Neural progenitor cell (in vitro differentiated cells): ENCODE data around the gene CCNY. TPM values are rescaled to one million over a fixed set of nuclear protein-coding genes. Genes with fewer than 3 reads are reported as not detected.

Source experiments
- DNase-seq: peaks from one replicate; pipeline ENCODE4 v3.0.0-alpha.2; 2016; ENCODE audit warnings: low spot score
- H2AFZ ChIP-seq: fragments of 200-600 bp; sonication (generic); replicated peaks from 2 replicates; pipeline ENCODE4 v1.6.1; 2016; ENCODE audit warnings: antibody characterized with exemption
- H3F3A ChIP-seq: fragments of 200-600 bp; sonication (generic); 2 replicates; pipeline ENCODE4 v1.6.1; 2016; ENCODE audit warnings: antibody characterized with exemption, low read depth
- H3K27ac ChIP-seq: fragments of 200-600 bp; sonication (generic); 2 replicates; pipeline ENCODE4 v1.5.1; 2016; ENCODE audit warnings: mild to moderate bottlenecking
- H3K27me3 ChIP-seq: fragments of 200-600 bp; sonication (generic); 2 replicates; pipeline ENCODE4 v1.6.1; 2016; ENCODE audit warnings: mild to moderate bottlenecking, moderate library complexity
- H3K36me3 ChIP-seq: fragments of 200-600 bp; sonication (generic); 2 replicates; pipeline ENCODE4 v1.5.1; 2016
- H3K4me1 ChIP-seq: fragments of 200-600 bp; sonication (generic); 2 replicates; pipeline ENCODE4 v1.6.1; 2016; ENCODE audit warnings: mixed run types
- H3K4me2 ChIP-seq: fragments of 200-600 bp; sonication (generic); 2 replicates; pipeline ENCODE4 v1.6.1; 2016
- H3K4me3 ChIP-seq: fragments of 200-600 bp; sonication (generic); 2 replicates; pipeline ENCODE4 v1.5.1; 2016
- H3K79me2 ChIP-seq: fragments of 200-600 bp; sonication (generic); 2 replicates; pipeline ENCODE4 v1.6.1; 2016; ENCODE audit warnings: low read depth
- H3K9ac ChIP-seq: fragments of 200-600 bp; sonication (generic); 2 replicates; pipeline ENCODE4 v1.6.1; 2016
- H3K9me3 ChIP-seq: fragments of 200-600 bp; sonication (generic); 2 replicates; pipeline ENCODE4 v1.5.1; 2016; ENCODE audit warnings: low read depth
- H4K20me1 ChIP-seq: fragments of 200-600 bp; sonication (generic); 2 replicates; pipeline ENCODE4 v1.6.1; 2016; ENCODE audit warnings: low read depth
- H3K27ac Mint-ChIP-seq: 3 replicates; pipeline ENCODE4 v1.8.0; 2021; ENCODE audit warnings: mixed read lengths
- H3K27me3 Mint-ChIP-seq: 2 replicates; pipeline ENCODE4 v1.8.0; 2022; ENCODE audit warnings: low read depth, mild to moderate bottlenecking, inconsistent platforms, moderate library complexity, mixed read lengths; ENCODE audit not compliant: insufficient read depth
- H3K36me3 Mint-ChIP-seq: 3 replicates; pipeline ENCODE4 v1.8.0; 2021; ENCODE audit warnings: mixed read lengths
- H3K4me1 Mint-ChIP-seq: 3 replicates; pipeline ENCODE4 v1.8.0; 2021; ENCODE audit warnings: mixed read lengths
- H3K4me3 Mint-ChIP-seq: 3 replicates; pipeline ENCODE4 v1.8.0; 2021; ENCODE audit warnings: mild to moderate bottlenecking, moderate library complexity, mixed read lengths
- H3K9me3 Mint-ChIP-seq: 3 replicates; pipeline ENCODE4 v1.8.0; 2020; ENCODE audit warnings: mixed read lengths
- EZH2 ChIP-seq: fragments of 200-600 bp; sonication (generic); IDR thresholded peaks from 2 replicates; pipeline ENCODE4 v1.6.1; 2017; ENCODE audit warnings: antibody characterized with exemption, mild to moderate bottlenecking, moderate library complexity
- EZH2phosphoT487 ChIP-seq: fragments of 200-600 bp; sonication (generic); IDR thresholded peaks from 2 replicates; pipeline ENCODE4 v1.6.1; 2017; ENCODE audit warnings: antibody characterized with exemption
- total RNA-seq: library from RNA; depleted of rRNA; stranded (reverse); fragments of >200 nt; gene quantifications from 2 replicates; pipeline ENCODE4 v1.2.3, GENCODE V29; 2015; ENCODE audit warnings: low replicate concordance
- TF ChIP-seq, protein P1 (sequence below): fragments of 200-600 bp; sonication (generic); IDR thresholded peaks from 2 replicates; pipeline ENCODE4 v1.5.1; 2017; ENCODE audit warnings: antibody characterized with exemption, mild to moderate bottlenecking

The CCNY gene
- total RNA-seq, 1 donor from 2014 or later, result 46.7 TPM

- H3F3A ChIP-seq, result no peaks in the 10 kb centered on the region
- peaks cover 5% of the 10 kb centered on the region for H3K9me3 Mint-ChIP-seq
These were observed 13.7 kb upstream of the CCNY start for GRCh38 chr10:35322636-35323035.

GRCh38 chr10:35324196-35324595 lies 12.1 kb upstream of the CCNY start:
- Histone ChIP-seq H3K27me3 (no peaks in the 10 kb centered on the region), H3K9ac (no peak overlapping the region), H2AFZ (no peak overlapping the region), H3K36me3 (no peaks in the 10 kb centered on the region), H3F3A (no peaks in the 10 kb centered on the region), H3K4me2 (no peak overlapping the region), H3K4me3 (no peak overlapping the region), H3K27ac (no peak overlapping the region), H3K79me2 (peaks cover 34% of the 10 kb centered on the region), H3K9me3 (no peaks in the 10 kb centered on the region), H4K20me1 (peaks cover 26% of the 10 kb centered on the region), H3K4me1 (peaks cover 12% of the 10 kb centered on the region)
- peaks cover 26% of the 10 kb centered on the region for H3K36me3 Mint-ChIP-seq
- TF ChIP-seq EZH2, result no peak
- no peak for TF ChIP-seq EZH2phosphoT487
- TF ChIP-seq, protein P1, sequence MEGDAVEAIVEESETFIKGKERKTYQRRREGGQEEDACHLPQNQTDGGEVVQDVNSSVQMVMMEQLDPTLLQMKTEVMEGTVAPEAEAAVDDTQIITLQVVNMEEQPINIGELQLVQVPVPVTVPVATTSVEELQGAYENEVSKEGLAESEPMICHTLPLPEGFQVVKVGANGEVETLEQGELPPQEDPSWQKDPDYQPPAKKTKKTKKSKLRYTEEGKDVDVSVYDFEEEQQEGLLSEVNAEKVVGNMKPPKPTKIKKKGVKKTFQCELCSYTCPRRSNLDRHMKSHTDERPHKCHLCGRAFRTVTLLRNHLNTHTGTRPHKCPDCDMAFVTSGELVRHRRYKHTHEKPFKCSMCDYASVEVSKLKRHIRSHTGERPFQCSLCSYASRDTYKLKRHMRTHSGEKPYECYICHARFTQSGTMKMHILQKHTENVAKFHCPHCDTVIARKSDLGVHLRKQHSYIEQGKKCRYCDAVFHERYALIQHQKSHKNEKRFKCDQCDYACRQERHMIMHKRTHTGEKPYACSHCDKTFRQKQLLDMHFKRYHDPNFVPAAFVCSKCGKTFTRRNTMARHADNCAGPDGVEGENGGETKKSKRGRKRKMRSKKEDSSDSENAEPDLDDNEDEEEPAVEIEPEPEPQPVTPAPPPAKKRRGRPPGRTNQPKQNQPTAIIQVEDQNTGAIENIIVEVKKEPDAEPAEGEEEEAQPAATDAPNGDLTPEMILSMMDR, result no peak
- peaks cover 2% of the 10 kb centered on the region for H3K27me3 Mint-ChIP-seq
- DNase-seq, result no peak
- peaks cover 2% of the 10 kb centered on the region for H3K4me1 Mint-ChIP-seq
- H3K4me3 Mint-ChIP-seq, result no peak overlapping the region
- peaks cover 5% of the 10 kb centered on the region for H3K9me3 Mint-ChIP-seq
- no peak overlapping the region for H3K27ac Mint-ChIP-seq

More at GRCh38 chr10:35322636-35323035, 13.7 kb upstream of the CCNY start:
- Histone ChIP-seq H3K27me3 (no peaks in the 10 kb centered on the region), H2AFZ (no peak overlapping the region), H3K4me2 (no peak overlapping the region), H3K4me1 (peaks cover under 1% of the 10 kb centered on the region), H3K9me3 (no peaks in the 10 kb centered on the region), H3K4me3 (no peak overlapping the region), H3K79me2 (peaks cover 23% of the 10 kb centered on the region), H3K9ac (no peak overlapping the region), H4K20me1 (peaks cover 11% of the 10 kb centered on the region), H3K27ac (no peak overlapping the region), H3K36me3 (no peaks in the 10 kb centered on the region)
- TF ChIP-seq EZH2 (no peak), EZH2phosphoT487 (no peak)
- TF ChIP-seq, protein P1, result no peak
- Mint-ChIP-seq H3K4me3 (no peak overlapping the region), H3K27me3 (peaks cover 3% of the 10 kb centered on the region), H3K36me3 (peaks cover 35% of the 10 kb centered on the region), H3K27ac (no peak overlapping the region), H3K4me1 (no peaks in the 10 kb centered on the region)
- DNase-seq, result no peak

GRCh38 chr10:35326466-35327235 lies 9.7 kb upstream of the CCNY start:
- DNase-seq, result no peak
- Mint-ChIP-seq H3K9me3 (peaks cover 5% of the 10 kb centered on the region), H3K36me3 (peaks cover 17% of the 10 kb centered on the region), H3K27ac (no peak overlapping the region), H3K27me3 (peaks cover 2% of the 10 kb centered on the region), H3K4me3 (no peak overlapping the region), H3K4me1 (peaks cover 15% of the 10 kb centered on the region)
- H3K27ac ChIP-seq, result no peak overlapping the region
- no peak overlapping the region for H3K9ac ChIP-seq
- no peak overlapping the region for H2AFZ ChIP-seq
- H3K4me1 ChIP-seq, result peaks cover 24% of the 10 kb centered on the region
- H3K9me3 ChIP-seq, result no peaks in the 10 kb centered on the region
- no peak overlapping the region for H3K4me3 ChIP-seq
- H3K4me2 ChIP-seq, result no peak overlapping the region
- H3F3A ChIP-seq, result peaks cover 12% of the 10 kb centered on the region
- no peak for TF ChIP-seq EZH2
- no peak for TF ChIP-seq EZH2phosphoT487
- TF ChIP-seq, protein P1, result no peak
- H3K79me2 ChIP-seq, result peaks cover 39% of the 10 kb centered on the region
- no peaks in the 10 kb centered on the region for H3K36me3 ChIP-seq
- H4K20me1 ChIP-seq, result peaks cover 49% of the 10 kb centered on the region
- H3K27me3 ChIP-seq, result no peaks in the 10 kb centered on the region
